ENCODE measurements around the gene PARP15. TPM values are rescaled to one million over a fixed set of nuclear protein-coding genes. Genes with fewer than 3 reads are reported as not detected.
"Not testable (repeated sequence)": the region's sequence is repeated elsewhere in the genome, so short reads cannot be mapped to it uniquely, and the experiment has no call there.

Gene PARP15
- total and polyA plus RNA-seq, 2 experiments from 2014 or later, result 0.39 to 0.87 TPM

DNA sequence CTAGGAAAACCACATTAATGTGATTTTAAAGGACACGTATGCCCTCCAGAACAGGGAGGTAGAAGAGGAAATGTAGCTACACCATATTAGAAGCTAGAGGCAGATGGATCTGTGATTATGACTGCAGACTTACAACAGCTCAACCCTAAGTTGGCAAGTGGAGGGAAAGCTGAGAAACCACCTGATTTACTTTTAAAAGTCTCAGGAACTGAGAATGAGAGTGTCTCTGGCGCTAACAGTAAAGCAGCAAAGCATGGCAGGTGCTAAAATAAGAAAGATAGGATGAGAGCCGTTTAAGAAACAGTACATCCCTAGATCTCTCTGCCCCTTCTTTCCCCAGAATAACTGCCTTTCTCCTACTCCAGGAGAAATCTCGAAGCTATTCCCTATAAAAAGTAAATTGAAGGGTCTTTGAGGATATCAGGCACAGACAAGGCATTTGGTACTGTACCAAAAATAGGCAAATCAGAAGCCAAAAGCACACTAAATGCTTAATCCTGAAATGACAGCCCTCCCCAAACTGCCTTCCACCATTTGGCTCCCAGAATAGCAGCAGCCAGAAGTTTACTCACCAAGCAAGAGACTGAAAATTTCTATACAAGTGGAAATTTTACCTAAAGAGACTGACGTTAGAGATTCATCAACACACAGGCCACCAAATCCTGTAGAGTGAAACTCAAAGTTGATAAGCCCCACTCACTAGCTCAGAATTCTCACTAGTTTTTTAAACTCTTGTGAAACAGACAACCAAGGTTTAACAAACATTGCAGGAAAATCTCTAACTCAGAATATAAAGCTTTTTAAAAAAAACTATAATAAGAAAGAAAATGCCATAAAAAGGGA lies 68.9 kb downstream of the PARP15 start (continued):
- TF ChIP-seq, protein P1, sequence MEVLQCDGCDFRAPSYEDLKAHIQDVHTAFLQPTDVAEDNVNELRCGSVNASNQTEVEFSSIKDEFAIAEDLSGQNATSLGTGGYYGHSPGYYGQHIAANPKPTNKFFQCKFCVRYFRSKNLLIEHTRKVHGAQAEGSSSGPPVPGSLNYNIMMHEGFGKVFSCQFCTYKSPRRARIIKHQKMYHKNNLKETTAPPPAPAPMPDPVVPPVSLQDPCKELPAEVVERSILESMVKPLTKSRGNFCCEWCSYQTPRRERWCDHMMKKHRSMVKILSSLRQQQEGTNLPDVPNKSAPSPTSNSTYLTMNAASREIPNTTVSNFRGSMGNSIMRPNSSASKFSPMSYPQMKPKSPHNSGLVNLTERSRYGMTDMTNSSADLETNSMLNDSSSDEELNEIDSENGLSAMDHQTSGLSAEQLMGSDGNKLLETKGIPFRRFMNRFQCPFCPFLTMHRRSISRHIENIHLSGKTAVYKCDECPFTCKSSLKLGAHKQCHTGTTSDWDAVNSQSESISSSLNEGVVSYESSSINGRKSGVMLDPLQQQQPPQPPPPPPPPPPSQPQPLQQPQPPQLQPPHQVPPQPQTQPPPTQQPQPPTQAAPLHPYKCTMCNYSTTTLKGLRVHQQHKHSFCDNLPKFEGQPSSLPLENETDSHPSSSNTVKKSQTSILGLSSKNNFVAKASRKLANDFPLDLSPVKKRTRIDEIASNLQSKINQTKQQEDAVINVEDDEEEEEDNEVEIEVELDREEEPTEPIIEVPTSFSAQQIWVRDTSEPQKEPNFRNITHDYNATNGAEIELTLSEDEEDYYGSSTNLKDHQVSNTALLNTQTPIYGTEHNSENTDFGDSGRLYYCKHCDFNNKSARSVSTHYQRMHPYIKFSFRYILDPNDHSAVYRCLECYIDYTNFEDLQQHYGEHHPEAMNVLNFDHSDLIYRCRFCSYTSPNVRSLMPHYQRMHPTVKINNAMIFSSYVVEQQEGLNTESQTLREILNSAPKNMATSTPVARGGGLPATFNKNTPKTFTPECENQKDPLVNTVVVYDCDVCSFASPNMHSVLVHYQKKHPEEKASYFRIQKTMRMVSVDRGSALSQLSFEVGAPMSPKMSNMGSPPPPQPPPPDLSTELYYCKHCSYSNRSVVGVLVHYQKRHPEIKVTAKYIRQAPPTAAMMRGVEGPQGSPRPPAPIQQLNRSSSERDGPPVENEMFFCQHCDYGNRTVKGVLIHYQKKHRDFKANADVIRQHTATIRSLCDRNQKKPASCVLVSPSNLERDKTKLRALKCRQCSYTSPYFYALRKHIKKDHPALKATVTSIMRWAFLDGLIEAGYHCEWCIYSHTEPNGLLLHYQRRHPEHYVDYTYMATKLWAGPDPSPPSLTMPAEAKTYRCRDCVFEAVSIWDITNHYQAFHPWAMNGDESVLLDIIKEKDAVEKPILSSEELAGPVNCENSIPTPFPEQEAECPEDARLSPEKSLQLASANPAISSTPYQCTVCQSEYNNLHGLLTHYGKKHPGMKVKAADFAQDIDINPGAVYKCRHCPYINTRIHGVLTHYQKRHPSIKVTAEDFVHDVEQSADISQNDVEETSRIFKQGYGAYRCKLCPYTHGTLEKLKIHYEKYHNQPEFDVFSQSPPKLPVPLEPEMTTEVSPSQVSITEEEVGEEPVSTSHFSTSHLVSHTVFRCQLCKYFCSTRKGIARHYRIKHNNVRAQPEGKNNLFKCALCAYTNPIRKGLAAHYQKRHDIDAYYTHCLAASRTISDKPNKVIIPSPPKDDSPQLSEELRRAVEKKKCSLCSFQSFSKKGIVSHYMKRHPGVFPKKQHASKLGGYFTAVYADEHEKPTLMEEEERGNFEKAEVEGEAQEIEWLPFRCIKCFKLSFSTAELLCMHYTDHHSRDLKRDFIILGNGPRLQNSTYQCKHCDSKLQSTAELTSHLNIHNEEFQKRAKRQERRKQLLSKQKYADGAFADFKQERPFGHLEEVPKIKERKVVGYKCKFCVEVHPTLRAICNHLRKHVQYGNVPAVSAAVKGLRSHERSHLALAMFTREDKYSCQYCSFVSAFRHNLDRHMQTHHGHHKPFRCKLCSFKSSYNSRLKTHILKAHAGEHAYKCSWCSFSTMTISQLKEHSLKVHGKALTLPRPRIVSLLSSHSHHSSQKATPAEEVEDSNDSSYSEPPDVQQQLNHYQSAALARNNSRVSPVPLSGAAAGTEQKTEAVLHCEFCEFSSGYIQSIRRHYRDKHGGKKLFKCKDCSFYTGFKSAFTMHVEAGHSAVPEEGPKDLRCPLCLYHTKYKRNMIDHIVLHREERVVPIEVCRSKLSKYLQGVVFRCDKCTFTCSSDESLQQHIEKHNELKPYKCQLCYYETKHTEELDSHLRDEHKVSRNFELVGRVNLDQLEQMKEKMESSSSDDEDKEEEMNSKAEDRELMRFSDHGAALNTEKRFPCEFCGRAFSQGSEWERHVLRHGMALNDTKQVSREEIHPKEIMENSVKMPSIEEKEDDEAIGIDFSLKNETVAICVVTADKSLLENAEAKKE (CRISPR knock-in tag; IDR thresholded peaks at IDR 0.05), result no peak
- no peak for TF ChIP-seq ZNF114 (CRISPR knock-in tag; IDR thresholded peaks at IDR 0.05)
- TF ChIP-seq POLR2AphosphoS5 (IDR thresholded peaks at IDR 0.05; ENCODE audit: low read depth), result no peak
- no peak for TF ChIP-seq EZH2phosphoT487 (IDR thresholded peaks at IDR 0.05; ENCODE audit: unreplicated experiment)
- TF ChIP-seq JUNB (IDR thresholded peaks at IDR 0.05; ENCODE audit: unreplicated experiment), result no peak
- TF ChIP-seq, protein P2, sequence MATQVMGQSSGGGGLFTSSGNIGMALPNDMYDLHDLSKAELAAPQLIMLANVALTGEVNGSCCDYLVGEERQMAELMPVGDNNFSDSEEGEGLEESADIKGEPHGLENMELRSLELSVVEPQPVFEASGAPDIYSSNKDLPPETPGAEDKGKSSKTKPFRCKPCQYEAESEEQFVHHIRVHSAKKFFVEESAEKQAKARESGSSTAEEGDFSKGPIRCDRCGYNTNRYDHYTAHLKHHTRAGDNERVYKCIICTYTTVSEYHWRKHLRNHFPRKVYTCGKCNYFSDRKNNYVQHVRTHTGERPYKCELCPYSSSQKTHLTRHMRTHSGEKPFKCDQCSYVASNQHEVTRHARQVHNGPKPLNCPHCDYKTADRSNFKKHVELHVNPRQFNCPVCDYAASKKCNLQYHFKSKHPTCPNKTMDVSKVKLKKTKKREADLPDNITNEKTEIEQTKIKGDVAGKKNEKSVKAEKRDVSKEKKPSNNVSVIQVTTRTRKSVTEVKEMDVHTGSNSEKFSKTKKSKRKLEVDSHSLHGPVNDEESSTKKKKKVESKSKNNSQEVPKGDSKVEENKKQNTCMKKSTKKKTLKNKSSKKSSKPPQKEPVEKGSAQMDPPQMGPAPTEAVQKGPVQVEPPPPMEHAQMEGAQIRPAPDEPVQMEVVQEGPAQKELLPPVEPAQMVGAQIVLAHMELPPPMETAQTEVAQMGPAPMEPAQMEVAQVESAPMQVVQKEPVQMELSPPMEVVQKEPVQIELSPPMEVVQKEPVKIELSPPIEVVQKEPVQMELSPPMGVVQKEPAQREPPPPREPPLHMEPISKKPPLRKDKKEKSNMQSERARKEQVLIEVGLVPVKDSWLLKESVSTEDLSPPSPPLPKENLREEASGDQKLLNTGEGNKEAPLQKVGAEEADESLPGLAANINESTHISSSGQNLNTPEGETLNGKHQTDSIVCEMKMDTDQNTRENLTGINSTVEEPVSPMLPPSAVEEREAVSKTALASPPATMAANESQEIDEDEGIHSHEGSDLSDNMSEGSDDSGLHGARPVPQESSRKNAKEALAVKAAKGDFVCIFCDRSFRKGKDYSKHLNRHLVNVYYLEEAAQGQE (IDR thresholded peaks at IDR 0.05; ENCODE audit: unreplicated experiment), result no peak

DNA sequence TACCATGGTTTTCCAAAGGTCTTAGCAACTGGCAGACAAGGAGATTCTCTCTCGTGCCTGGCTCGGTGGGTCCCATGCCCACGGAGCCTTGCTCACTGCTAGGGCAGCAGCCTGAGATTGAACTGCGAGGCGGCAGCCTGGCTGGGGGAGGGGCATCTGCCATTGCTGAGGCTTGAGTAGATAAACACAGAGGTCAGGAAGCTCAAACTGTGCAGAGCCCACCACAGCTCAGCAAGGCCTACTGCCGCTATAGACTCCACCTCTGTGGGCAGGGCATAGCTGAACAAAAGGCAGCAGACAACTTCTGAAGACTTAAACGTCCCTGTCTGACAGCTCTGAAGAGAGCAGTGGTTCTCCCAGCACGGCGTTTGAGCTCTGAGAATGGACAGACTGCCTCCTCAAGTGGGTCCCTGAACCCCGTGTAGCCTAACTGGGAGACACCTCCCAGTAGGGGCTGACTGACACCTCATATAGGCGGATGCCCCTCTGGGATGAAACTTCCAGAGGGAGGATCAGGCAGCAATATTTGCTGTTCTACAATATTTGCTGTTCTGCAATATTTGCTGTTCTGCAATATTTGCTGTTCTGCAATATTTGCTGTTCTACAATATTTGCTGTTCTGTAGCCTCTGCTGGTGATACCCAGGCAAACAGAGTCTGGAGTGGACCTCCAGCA lies 73.9 kb downstream of the PARP15 start:
- not testable (repeated sequence) for H3F3A ChIP-seq (replicated peaks; ENCODE audit: low read depth); H3K4me3 Mint-ChIP-seq; DNase-seq (ENCODE audit: low spot score); H3K79me2 ChIP-seq (replicated peaks; ENCODE audit: insufficient read depth); ATAC-seq; H3K9me2 ChIP-seq (ENCODE audit: insufficient read depth); H3K4me1 ChIP-seq (ENCODE audit: insufficient read depth); H4K20me1 ChIP-seq (replicated peaks; ENCODE audit: insufficient read depth); H3K27ac ChIP-seq (ENCODE audit: low read depth); H3K27me3 Mint-ChIP-seq (ENCODE audit: insufficient read depth, low read depth, poor library complexity); H3K27ac Mint-ChIP-seq; H3K27me3 ChIP-seq (ENCODE audit: insufficient read depth); H3K36me3 ChIP-seq (ENCODE audit: insufficient read depth); H3K4me2 ChIP-seq; H3K4me3 ChIP-seq; H3K36me3 Mint-ChIP-seq (ENCODE audit: low read depth); H3K4me1 Mint-ChIP-seq; H3K9me3 Mint-ChIP-seq
- H2AFZ ChIP-seq, result peak overlapping the region; percentile 76; the same call in 1 of the 2 replicates

DNA sequence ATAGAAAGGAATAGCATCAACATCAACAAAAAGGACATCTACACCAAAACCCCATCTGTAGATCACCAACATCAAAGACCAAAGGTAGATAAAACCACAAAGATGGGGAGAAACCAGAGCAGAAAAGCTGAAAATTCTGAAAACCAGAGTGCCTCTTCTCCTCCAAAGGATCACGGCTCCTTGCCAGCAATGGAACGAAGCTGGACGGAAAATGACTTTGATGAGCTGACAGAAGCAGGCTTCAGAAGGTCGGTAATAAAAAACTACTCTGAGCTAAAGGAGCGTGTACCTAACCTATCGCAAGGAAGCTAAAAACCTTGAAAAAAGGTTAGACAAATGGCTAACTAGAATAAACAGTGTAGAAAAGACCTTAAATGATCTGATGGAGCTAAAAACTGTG lies 74.5 kb downstream of the PARP15 start:
- not testable (repeated sequence) for DNase-seq (ENCODE audit: low spot score); H3F3A ChIP-seq (replicated peaks; ENCODE audit: low read depth); H3K4me3 ChIP-seq; H3K79me2 ChIP-seq (replicated peaks; ENCODE audit: insufficient read depth); H3K27me3 ChIP-seq (ENCODE audit: insufficient read depth); H3K9me3 Mint-ChIP-seq; H3K36me3 Mint-ChIP-seq (ENCODE audit: low read depth); H3K36me3 ChIP-seq (ENCODE audit: insufficient read depth); H3K4me1 ChIP-seq (ENCODE audit: insufficient read depth); H4K20me1 ChIP-seq (replicated peaks; ENCODE audit: insufficient read depth); H3K4me2 ChIP-seq; H3K27ac ChIP-seq (ENCODE audit: low read depth); H3K9me2 ChIP-seq (ENCODE audit: insufficient read depth); H3K4me3 Mint-ChIP-seq; H3K27me3 Mint-ChIP-seq (ENCODE audit: insufficient read depth, low read depth, poor library complexity); ATAC-seq; H3K4me1 Mint-ChIP-seq; H3K27ac Mint-ChIP-seq
- peak overlapping the region; percentile 60 for H2AFZ ChIP-seq
